ENCODE data around the gene FCER2. TPM values are rescaled to one million over a fixed set of nuclear protein-coding genes. Genes with fewer than 3 reads are reported as not detected.

Gene FCER2
- total RNA-seq, 1 donor from 2014 or later: 0.86 TPM

DNA sequence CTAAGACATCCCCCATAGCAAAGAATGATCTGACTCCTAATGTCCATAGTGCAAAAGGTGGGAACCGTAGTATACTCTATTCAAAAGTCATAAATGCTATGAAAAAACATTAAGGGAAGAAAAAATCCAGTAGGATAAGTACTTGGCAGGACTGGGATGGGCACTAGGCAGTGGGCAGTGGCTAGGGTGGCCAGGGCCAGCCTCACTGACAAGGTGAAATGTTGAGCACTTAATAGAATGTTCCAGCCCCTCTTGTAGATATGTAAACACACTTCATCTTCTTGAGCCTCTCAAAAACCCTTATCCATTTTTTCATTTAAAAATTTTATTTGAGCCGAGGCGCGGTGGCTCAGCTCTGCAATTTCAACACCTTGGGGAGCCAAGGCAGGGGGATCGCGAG, 31.4 kb upstream of the FCER2 start:
- no peak for DNase-seq (ENCODE audit: low spot score)

DNA sequence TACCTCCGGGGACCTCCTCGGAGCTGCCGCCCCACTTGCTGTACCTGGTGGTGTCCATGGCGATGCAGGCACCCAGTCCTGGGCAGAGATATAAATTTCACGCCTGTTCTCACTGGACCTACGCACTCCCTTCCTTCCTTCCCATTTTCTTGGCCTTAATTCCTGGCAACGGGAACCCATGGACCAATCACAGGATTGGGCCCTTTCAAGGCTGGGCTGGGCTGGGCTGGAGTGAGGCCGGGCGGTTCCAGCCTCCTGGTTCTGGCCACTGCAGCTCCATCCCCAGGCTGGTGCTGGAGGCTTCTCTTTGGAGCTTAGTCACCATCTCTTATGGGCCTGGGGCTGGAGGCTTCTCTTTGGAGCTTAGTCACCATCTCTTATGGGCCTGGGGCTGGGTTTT, 30.1 kb upstream of the FCER2 start, which contains the start of gene CLEC4G:
Gene CLEC4G (minus strand): TSS at position 66 of the 400 bp plus-strand sequence. CDS start 8 bp downstream, at position 58.
- no peak for DNase-seq (ENCODE audit: low spot score)

DNA sequence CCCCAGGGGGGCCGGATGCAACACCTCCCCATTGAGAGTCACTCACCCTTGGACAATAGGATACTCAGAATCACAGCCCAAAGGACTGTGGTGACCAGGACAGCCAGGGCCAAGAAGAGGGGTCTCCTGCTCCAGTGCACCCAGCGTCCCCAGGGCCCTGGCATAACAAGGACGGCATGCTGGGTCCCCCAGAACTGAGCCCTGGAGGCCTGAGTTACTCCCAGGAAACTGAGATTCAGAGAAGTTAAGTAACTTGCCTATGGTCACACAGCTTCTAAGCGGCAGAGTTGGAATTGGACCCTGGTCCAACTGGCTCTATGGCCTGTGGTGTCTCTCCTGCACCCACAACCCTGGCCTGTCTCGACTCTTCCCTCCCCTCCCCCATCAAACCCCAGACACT, 29.7 kb upstream of the FCER2 start:
- DNase-seq (ENCODE audit: low spot score): no peak

DNA sequence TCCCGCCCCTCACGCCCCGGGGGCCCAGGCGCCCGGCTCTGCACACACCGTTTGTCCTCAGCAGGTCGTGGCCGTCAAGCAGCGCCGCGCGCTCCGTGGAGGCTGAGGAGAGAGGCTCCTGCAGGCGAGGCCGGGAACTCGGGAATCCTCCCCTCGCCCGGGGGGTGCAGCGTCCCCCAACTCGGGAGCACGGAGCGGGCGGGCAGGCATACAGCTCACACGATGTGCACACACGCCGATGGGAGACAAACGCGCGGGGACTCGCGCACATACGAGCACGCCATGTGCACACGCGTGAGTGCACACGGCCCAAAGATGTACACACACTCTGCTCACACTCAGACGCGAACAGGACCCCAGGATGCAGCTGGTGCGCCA, 29.3 kb upstream of the FCER2 start:
- no peak for DNase-seq (ENCODE audit: low spot score)

DNA sequence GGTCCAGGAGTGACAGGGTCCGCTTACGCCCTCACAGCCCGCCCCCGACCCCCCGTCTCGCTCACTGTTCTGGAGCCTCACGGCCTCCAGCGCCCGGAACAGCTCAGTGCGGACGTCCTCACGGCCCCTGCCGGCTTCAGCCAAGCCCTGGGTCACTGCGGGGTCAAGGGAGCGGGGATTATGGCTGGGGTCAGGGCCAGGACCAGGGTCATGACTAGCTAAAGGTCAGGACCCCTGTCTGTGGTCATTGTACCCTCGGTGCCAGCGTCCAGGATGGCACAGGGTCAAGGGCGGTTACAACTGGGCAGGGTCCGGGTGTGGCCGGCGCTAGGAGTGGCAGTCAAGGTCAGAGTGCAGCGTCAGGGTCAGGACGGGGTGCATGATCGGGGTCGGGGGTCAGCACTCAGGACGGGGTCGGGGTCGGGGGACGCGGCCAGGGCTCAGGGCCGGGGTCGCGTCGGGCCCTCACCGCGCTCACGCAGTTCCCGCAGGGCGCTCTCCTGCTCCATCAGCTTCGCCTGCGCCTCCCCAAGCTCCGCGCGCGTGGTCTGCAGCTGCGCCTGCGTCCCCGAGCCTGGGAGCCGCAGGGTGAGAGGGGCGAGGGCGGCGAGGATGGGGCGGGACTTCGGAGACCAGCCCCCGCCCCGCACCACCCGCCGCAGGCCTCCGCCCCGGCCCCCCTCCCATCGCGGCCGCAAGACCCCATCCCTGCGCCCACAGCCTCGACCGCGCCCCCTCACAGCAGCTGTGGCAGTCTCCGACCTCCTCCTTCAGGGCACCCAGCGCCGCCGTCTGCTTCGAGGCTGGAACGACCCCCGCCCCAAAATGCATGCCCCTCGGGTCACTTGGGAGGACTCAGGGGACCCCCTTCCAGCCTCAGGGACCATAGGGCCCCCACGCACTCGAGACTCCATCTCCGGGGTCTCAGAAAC, 28.6 kb upstream of the FCER2 start:
- no peak for DNase-seq (ENCODE audit: low spot score)

DNA sequence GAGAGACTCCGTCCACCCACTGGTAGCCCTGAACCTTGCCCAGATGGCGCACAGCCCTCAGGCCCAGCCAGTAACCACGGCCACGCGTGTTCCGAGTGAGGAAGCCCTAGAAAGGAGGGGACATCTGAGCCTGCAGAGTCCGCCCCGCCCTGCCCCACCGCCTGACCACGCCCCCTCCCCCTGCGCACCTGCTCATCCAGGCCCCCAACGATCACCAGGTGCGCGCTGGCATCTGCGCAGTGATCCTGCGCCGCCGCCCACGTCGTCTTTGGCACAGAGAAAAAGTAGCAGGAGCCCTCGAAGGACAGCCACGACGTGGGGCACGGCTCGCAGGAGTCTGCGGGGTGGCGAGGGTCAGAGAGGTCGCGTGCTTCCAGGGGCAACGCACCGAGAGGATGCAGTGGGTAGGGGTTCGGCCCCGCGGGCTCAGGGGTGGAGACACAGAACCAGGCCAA, 27.9 kb upstream of the FCER2 start:
- DNase-seq (ENCODE audit: low spot score): no peak

DNA sequence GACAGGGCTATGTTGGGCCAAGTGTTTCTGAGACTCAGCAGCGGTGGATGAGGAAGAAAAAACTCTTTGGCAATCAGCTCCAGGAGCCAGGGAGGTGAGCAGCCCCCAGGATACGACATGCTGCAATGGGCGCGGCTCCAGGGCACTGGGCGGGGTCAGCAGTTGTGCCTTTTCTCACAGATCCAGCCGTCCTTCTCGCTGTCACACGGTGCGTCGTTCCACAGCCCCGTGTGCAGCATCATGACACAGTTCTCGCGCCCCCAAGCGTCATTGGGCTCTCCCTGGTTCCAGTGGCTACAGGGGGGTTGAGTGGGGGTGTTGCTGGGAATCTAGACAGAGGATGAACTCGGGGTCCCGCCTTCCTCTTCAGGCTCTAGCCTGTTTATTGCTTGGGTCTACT, 27.3 kb upstream of the FCER2 start:
- DNase-seq (ENCODE audit: low spot score): no peak

DNA sequence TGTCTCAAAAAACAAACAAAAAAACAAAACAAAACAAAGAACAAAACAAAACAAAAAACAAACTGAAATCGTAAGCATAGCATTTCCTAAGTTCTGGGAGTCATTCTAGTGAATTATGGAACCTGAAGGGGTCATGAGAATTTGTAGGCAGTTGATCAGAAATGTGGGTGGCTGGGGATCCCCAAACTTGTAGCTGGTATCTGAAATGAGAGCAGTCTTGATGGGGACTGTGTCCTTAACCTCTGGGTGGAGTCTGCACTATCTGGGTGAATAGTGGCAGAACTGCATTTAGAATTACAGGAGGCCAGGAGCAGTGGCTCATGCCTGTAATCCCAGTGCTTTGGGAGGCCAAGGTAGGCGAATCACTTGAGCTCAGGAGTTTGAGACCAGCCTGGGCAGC, 23.9 kb upstream of the FCER2 start:
- no peak for DNase-seq (ENCODE audit: low spot score)

DNA sequence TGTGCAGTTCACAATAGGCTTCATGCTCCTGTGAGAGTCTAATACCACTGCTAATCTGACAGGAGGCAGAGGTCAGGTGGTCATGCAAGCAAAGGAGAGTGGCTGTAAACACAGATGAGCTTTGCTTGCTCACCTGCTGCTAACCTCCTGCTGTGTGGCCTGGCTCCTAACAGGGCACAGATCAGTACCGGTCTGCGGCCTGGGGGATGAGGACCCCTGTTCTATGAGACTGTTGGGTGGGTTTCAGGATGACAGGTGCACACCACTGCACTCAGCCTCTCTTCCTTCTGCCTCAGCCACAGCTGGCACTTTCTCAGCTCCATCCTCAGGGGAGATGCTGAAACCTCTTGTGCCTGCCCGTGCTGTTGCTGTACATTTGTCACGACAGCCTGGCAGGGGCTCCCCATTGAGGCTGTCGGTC, 20.3 kb upstream of the FCER2 start:
- no peak for DNase-seq (ENCODE audit: low spot score)

DNA sequence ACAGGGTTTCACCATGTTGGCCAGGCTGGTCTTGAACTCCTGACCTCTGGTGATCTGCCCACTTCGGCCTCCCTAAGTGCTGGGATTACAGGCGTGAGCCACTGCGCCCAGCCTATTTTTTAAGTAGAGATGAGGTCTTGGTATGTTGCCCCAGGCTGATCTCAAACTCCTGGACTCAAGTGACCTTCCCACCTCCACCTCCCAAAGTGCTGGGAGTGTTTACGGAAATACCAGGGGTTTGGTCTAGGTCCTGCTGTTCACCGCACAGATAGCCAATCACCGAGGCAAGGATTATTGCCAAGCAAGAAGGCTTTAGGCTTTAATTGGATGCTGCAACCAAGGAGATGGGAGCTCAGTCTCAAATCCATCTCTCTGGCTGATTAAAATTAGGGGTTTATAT, 18.4 kb upstream of the FCER2 start:
- DNase-seq (ENCODE audit: low spot score): no peak

DNA sequence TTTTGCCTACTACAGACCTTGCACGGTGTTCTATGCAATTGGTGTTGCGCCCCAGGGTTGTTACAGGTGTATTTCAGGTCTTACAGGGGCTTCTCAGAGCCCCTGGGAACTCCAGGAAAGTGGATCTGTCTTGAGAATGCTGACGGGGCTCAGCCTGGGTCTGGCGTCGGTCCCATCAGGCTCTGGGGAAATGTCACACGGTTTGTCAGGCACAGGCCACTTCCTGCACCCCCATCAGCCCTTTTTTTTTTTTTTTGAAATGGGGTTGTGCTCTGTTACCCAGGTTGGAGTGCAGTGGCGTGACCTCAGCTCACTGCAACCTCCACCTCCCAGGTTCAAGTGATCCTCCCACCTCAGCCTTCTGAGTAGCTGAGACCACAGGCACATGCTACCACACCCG, 16.7 kb upstream of the FCER2 start:
- DNase-seq (ENCODE audit: low spot score): no peak

DNA sequence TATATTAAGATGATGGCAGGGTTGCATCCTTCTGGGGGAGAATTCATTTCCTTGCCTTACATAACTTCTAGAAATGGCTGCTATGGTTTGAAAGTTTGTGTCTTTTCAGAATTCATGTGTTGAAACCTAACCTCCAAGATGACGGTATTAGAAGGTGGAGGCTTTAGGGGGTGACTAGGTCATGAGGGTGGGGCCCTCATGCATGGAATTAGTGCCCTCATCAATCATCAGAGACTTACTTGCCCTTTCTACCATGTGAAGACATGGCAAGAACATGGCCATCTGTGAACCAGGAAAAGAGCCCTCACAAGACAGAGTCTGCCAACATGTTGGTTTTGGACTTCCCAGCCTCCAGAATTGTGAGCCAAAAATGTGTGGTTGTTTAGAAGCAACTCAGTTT, 14.8 kb upstream of the FCER2 start:
- DNase-seq (ENCODE audit: low spot score): no peak

DNA sequence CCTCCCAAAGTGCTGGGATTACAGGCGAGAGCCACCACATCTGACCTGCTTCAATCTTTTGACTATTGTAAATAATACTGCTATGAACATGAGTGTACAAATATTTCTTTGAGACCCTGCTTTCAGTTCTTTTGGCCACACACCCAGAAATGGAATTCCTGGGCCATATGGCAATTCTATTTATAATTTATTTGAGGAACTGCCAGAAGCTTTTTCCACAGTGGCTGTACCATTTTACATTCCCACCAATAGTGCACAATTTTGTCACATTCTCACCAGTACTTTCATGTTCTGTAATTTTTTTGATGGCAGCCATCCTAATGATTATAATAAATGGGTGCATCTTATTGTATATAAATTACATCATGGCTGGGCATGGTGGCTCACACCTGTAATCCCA, 13.7 kb upstream of the FCER2 start:
- DNase-seq (ENCODE audit: low spot score): no peak

DNA sequence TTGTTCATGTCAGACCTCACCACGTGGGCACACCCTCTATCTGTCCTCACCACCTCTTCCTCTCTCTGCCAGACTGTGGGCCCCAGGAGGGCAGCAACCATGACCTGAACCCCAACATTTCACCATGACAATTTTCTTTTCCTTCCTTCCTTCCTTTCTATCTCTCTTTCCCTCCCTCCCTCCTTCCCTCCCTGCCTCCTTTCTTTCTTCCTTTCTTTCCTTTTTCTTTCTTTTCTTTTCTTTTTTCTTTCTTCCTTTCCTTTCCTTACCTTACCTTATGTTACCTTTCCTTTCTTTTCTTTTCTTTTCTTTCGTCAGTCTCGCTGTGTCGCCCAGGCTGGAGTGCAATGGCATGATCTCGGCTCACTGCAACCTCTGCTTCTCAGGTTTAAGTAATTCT, 8.7 kb upstream of the FCER2 start:
- DNase-seq (ENCODE audit: low spot score): no peak

DNA sequence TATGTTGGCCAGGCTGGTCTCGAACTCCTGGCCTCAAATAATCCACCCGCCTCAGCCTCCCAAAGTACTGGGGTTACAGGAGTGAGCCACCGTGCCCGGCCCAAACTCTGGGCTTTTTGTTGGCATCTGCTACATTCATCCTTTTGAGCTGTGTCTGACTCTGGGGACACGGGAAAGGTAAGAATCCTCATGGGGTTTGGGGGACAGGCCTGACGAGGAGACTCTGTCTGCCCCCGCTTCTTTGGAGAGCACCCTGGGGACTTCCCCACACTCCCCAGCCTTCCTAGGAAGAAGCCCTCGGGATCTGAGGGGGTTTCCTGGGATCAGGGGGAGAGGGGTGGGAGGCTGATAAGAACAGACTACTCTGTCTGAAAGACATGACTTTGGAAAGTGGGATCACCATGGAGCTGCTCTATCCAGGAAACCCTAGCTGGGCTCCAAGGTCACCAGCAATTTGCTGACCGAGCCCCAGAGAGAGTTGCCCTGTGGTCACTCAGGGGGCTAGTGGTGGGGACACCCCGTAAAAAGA, 8.1 kb upstream of the FCER2 start:
- no peak for DNase-seq (ENCODE audit: low spot score)

DNA sequence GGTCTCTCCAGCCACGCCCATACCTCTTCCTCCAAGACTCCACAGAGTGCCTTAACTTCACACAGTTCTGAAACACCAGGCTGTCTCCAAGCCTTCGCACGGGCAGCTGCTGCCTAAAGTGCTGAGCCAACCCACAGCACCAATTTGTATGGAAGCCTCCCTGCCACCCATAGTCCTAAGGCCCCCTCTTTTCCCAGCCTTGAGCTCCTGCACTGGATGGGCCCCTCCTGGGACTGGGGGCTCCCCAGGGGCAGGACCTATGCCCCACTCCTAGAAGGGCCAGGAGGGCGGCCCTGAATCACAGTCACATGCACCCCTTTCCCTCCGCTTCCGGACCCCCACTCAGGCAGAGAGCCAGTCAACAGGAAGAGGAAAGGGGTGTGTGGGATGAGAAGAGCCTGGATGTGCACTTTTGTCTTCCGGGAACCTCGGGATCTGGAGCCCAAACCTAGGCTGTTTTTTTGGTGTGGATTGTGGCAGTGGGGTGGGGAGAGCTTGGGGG, 5.1 kb upstream of the FCER2 start:
- DNase-seq (ENCODE audit: low spot score): no peak

DNA sequence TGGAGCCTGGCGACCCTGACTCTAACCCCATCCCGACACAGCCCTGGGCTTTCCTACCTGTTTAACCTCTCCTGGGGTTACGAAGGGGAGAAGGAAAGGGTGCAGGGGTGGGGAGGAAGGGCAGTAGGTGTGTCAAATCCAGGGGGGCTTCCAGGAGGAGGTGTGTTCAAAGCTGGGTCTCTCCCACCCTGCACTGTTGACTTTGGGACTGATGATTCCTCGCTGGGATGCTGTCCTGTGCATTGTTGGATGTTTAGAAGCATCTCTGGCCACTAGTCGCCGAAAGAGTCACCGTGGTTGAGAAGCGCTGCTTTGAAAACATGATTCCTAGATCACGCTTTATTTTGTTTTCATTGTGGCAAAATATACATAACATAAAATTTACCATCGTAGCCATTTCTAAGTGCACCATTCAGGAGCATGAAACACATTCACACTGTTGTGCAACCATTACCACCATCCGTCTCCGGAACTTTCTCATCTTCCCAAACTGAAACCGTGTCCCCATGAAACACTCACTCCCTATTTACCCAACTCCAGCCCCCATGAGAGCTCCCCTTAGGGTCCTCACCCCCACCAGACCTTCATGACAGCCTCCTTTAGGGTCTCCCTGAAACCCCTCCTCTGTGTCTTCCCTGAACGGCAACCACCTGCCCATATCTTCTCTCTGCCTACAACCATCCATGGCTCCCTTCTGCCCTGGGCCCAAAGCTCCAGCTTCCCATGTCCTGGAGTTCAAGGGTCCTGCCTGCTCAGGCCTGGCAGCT, 4.4 kb upstream of the FCER2 start:
- no peak for DNase-seq (ENCODE audit: low spot score)

DNA sequence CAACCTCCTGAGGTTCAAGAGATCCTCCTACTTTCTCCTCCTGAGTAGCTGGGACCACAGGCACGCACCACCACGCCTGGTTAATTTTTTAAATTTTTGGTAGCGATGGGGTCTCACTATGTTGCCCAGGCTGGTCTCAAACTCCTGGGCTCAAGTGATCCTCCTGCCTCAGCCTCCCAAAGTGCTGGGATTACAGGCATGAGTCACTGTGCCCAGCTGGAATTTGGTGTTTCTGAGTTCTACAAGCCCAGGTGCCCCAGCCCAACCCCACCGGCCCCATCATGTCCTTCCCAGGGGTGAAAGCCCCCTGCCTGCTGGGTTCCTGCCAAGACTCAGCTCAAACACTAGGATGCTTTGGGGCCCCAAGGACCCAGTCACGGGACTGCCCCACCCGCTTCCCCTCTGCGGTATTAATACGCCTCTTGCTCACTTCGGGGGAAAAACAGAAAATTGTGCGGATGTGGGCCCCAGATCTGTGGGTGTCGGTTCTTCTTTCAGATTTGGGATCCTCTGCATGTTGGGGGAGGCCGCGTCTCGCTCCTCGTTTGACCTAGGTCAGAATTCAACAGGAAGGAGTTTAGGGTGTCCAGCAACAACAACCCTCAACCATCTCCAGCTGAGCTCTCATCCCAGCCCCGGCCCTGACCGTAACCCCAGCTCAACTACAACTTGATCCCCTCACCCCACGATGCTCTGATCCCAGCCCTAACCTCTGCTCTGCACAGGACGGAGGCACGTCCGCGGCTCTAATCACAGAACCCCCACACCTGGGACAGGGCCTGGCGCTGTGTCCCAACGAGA, 3.7 kb upstream of the FCER2 start:
- DNase-seq (ENCODE audit: low spot score): peak; percentile 38

DNA sequence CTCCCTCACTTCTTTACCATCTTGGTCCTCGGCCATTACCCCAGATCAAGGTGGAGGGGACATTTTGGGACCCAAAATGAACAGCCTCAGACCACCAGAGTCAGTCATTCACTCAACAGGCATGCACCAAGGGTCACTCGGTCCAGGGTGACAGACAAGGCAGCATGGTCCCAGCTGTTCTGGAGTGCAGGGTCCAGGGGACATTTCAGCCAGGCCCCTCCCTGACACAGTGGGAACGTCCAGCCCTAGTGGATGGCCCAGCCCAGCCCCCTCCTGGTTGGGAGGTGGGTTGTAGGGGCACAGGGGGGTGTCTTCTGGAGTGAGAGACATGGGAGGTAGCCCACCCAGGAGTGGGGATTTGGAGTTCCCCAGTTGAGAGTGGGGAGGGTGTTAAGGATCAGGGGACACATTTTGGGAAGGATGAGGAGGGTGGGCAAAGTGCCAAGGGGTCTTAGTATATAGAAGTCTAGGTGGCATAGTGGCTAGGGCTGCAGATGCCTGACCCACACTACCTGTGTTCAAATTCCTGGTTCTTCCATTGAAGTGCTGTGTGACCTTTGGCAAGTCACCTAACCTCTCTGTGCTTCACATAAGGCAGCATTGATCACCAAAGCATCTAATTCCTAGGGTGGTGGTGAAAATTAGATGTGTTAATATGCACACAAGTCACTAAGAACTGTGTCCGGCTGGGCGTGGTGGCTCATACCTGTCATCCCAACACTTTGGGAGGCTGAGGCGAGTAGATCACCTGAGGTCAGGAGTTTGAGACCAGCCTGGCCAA, 2.5 kb upstream of the FCER2 start:
- DNase-seq (ENCODE audit: low spot score): no peak

DNA sequence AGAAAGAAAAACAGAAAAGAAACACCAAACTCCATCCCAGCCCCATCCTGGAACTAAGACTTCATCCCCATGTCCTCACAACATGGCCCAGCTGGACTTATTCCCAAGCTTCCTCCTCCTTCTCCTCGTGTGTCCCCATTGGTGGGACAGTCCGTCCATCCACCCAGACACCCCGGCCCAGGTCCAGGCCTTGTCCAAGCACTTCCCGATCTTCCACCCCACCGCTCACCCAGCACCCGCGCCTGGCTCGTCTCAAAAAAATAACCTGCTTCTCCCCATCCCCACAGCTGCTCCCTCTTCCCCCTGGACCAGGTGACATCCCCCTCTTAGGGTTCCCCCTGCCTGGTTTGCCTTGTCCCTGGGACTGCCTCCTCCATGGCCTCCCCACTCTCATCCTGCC, 1.4 kb upstream of the FCER2 start:
- no peak for DNase-seq (ENCODE audit: low spot score)
